HPDE6-E6E7 (cell line): Measurements from ENCODE around the gene RHOH.

ENCODE experiments used
- DNase-seq: peaks from one replicate; pipeline ENCODE4 v3.0.0; 2011; ENCODE audit warnings: missing footprints; ENCODE audit errors: extremely low spot score

RHOH gene

DNA sequence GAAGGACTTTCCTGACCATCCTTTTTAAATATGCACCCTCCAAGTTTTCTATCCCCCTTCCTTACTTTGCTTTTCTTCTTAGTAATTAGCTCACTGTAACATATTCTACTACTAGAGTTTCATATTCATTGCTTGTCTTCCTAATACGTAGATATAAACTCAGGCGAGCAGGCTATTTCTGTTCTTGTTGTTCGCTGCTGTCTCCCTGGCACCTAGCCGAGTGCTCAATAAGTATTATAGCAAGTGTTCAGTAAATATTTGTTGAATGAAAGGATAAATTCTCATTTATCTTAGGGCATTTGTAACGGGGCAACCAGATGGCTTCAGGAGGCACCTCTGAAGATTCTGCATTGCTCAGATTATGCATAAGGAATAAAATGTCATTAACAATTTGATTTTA is 6.8 kb upstream of the RHOH start:
- no peak for DNase-seq

DNA sequence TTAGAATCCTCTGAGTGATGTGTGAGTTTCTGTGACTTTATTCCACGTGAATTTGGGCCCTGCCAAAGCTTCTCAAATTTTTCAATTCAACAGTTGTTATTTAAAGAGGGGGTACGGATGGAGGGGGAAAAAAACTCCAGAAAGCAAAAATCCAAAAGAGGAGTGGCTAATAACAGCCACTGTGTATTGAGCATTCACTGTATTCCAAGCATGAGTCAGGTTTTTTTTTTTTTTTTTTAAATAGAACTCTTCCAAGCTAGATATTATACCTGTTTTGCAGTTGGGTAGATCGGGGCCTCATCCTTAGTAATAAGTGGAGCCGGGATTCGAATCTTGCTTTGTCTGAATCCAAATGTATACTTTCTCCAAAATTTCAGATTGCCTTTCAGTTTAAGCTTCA is 6.4 kb upstream of the RHOH start:
- DNase-seq: no peak

DNA sequence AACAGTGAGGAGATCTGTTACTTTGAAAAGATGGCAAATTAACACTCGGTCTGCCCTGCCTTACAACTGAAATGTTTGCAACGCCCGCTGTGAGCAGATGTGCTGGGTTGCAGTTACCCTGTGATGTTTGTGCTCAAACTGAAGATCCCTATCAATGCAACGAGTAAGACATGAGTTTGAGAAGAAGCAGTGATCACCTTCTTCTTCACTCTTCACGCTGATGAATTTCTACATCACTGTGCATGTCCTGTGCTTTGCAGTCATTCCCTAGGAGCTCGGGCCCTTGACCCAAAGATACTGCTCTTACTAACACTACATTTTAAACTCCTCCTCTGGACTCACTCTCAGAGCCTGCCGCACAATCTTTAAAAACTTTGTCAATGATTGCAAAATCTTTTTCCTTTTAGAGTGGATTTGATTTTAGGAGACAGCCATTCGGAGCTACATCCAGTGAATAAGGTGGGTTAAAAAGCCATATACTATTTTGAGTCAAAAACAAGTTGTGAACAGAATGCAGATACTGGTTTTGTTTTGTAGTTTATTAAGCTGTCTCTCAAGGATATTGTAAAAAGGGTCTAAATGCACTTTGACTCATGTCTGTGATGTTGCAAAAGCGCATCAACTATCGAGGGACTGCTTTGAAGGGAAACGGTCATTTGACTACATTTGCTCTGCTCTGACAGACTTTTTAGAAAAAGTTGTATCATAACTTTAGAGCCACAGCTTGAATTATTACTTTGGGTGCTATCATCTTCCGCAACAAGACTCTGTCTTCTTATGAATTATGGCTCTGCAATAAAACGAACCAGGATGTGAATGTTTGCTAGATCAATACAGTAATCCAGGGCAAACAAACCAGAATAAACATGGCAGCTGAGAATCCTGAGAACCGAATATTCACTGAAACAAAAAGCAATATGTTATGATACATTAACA is 5.7 kb upstream of the RHOH start:
- DNase-seq: no peak

DNA sequence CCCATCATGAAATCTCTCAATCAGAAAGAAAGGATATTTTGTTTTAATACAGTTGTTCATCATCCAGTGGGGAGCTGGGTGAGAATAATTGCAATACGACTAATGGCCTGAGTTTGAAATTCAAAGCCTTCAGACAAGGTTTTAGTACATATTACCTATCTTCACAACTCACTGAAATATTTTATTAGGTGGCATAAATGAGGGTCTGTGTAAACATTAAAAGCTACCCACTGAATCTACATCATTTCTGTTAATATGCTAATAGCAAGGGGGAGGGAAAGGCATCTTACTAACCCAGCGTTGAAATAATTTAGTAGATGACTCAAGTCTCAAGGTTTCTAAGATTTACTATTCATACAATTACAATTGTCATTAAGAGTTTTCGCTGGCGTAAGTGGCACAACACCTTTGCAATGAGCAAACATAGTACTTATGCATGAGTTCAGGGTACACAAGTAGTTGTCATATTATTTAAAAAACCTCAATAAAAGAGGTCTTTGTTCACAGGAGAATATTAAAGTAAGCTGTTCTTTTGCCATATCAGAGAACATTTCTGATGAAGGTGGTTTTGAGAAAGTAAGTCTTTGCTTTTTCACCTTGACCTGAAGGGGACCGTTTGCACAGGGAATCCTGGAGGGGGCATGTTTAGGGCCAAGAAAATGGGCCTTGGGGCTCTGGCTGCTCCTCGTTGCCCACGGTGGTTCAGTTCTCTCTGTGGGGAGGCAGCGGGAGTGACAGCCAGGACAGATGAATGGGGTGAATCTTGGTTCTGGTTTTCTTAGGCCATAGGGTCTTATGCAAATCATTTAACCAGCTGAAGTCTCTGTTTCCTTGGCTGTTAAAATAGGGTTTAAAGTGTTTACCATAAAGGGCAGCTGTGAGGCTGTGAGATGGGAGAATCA is 4.5 kb upstream of the RHOH start:
- no peak for DNase-seq

DNA sequence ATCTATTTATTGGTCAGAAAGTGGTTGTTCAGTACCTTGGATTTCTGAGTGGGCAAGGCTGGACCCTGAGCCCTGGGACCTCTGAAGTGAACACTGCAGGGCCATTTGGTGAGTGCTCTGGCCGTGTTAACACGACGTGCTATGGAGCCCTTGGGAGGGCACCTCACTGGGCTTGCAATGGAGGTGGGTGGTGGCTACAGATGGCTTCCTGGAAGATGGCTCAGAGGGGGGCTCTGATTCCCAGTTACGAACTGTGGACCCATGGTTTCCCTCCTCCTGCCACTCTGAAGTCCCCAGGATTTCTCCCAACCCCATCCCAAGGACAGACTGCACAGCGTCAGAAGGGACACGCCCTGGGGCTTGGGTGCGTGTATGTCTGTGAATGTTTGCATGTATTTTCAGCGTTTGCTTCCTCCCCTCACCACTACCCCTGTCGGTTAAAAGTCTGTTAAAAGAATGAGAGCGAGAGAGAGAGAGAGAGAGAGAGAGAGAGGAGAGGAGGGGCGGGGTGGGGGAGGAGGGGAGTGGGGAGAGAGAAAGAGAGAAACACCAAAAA is 3.7 kb upstream of the RHOH start:
- no peak for DNase-seq

DNA sequence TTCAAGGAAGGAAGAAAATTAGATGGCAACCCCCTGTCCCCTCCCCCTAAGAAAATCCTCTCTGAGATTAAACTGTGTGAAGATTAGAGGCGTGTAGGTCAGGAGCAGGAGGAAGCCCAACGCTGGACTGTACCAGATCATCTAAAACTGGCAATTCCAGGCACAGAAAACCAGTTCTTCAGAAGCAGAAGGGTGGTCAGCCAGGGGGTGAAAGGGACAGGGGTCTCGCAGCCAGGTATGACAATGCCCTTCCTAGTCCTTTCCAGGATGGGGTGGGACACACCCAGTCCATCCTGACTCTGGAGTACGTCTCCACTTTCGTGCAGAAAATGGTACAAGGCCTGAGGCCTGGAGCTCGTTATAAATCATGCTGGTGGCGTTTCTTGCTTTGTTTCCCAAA is 3.3 kb upstream of the RHOH start:
- DNase-seq: no peak

DNA sequence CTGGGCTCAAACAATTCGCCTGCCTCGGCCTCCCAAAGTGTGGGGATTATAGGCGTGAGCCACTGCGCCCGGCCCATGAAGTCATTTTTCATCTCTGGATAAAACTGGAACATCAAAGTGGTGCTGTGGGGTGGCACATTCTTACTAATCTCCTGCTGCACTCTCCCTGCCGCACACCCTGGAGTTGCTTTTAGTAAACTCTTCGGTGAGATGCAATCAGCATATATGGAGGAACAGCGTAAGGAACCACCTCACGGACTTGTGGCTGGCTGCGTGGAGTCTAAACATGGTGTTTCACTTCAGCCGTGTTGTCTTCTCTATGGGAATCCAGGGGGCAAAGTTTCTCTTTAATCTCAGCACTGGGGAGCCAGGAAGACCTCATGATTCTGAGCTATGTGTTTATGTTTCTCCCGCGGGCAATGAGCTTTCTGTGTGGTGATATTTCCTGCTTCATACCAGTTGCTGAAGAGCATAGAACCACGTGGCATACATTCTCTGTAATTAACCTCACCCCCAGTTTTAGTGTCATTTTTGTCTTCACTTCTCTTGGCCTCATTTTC is 2.1 kb upstream of the RHOH start:
- DNase-seq: no peak

DNA sequence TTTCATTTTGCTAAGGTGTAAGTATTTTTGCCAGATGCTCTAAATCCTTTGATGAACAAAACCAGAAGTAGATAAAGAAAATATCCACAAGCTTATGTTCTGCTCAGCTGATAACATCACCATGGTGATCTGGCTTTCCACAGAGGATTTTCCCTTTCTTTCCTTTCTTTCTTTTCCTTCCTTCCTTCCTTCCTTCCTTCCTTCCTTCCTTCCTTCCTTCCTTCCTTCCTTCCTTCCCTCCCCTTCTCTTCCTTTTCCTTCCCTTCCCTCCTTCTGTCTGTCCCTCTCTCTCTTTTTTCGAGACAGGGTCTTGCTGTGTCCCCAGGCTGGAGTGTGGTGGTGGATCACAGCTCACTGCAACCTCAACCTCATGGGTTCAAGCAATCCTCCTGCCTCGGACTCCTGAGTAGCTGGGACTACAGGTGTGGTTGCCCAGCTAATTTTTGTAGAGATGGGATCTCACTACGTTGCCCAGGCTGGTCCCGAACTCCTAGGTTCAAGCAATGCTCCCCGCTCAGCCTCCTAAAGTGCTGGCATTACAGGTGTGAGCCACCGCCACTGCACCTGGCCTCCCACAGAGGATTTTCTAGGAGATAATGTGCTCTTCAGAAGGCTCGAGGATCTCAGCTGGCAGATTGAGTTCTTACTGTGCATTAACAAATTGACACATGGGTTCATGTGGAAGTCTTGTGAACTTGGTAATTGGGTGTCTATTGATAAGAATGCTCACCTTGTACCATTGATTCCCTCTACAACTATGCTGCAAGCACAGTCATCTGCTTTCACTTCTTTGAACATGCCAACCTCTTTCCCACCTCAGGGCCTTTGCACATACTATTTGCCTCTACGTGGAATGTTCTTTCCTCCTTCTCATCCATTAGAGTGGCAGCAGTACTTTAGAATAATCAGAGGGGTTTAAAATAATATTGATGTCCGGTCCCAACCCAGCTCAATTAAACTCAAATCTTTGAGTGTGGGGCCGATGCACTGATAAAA is 1.4 kb upstream of the RHOH start:
- no peak for DNase-seq

DNA sequence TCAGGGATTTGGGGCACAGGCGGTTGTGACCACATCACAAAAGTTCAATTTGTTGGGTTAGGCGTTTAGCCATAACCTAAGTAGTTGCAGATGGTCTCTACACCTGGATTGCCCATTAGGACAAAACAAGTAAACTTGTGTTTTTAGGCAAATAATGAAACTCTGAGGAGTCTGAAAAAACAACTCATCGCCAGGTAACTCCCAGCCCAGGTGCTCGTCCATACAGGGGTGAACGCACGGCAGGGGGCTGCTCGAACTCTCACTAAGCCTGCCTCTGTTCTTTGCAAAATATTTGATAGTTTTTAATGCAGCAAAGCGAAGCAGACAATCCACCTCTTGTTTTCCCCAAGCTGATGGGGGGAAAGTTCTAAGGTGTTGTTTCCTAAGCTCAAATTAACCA is 559 bp upstream of the RHOH start:
- no peak for DNase-seq

DNA sequence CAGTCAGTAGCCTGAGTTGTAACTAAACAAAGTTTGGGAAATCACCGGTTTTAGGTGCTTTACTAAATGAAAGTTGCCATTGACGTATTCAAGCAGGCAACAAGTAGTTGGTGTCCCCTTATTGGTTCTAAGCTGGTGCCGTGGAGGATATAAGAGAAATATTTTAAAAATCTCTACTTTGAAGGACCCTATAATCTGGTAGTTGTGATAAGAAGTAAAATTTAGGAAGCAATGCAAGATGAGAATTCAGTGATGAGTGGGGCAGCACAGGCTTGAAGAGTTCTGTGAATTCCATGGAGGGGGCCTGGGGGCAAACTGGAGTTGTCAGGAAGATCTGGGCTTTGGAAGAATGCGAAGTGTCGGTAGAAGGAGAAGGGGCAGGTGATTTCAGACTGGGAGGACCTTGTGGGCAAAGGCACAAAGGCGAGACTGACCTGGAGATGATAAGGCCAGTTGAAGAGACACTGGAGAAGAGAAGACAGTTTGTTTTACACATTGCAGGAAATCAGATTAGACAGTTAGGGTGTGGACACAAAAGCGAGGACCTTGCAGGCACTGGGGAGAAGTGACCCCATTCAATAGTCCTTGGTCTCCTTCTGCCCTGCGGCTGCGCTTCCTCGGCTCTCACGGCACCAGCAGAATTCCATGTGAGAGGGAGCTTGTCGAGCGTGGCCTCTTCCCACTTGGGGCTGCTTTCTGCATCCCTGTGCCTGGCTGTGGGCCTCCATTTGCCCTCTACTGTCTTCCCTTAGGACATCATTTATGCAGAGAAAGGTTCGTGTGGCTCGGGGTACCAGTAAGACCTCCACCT is 1.3 kb downstream of the RHOH start:
- DNase-seq: no peak

DNA sequence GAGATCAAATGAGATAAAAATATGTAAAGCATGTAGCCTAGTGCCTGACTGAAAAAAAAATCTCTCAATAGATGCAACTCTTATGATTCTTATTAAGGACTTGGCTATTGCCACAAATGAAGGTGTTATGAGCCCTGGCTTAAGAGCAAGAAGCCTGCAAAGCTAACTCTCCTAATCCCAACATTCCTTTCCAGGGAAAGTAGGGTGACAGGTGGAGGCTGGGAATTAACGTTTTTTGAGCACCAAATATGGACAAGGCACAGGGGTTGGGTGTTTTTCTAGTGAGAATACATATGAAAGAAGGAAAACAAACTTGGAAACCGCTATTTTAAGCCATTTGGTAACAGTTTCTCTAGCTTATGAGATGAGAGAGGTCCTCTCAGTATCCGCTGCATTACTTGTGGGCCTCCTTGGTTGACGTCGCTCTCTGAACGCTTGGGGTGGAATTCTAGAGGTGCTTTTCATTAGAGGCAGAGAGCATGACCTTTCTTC is 2.4 kb downstream of the RHOH start:
- DNase-seq: no peak

DNA sequence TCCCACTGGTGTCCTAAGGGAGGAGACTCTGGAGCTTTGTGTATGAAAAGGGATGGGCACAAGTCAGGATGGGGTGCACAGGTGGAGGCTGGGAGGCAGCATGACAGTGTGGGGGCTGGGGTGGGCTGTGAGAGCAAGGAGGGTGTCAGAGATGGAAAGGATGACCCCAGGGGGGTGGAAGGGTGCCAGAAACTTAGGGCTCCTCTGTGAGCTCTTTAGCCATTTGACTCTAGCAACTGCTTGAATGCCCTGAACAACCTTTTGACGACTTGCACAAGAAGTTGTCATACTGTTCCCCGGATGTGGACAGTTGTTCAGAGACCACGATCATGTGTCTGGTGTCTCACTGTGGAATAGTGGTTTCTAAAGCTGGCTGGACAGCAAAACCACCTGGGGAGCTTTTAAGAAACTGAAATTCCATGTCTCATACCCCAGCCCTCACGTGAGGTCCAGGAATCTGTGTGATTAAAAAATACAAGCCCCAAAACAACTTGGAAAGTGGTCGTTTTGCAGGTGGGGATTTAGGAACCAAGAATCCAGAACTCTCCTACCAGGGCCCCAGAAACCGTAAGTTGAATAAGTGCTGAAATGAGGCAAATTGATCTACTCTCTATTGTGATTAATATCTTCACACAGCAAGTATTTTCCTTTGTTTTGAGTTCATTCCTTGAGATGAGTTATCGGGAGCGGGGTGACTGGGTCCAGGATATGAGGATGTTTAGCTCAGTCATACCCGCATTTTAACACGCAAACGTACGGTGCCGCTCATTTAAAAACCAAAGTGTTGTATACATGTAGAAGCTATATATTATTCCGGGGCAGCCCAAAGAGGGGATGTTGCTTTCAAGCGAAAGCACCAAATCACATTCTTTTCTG is 3.4 kb downstream of the RHOH start:
- DNase-seq: no peak

DNA sequence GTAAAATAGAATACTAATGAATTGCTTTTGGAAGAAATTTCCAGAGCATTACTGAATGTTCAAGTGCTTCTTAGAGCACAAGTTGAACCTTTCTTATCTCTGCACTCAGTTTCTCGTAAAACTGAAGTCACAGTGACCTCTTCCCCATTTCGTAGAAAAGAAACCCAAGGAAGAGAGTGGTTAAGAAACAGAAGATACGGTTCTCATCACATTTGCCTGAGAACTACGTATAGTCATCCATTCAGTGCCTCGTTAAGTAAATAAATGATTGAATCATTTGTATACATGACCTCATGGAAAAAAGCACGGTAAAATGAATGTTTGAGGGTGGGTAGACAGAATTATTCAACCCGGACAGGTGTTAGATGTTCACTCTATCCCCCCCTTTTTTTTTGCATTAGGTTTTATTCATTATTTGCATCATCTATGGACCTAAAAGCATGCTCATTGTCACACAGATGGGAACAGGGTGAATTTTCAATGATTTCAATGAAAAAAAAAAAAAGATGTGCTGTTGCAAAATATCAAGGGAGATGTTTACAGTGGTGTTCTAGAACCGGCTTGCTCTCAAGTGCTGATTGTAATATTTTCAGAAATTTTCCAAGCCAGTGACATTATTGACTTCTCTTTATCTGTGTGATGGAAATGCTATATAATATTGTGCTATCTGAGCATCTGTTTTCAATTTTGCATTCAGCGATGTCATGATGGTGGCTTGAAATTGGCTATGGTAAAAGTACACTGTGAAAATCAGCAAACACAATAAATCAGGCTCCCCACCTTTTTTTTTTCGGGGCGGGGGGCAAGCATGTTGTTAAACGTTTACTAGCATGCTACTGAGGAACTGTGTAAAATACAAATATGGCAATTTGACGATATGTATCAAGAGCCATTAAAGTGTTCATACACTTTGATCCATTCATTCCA is 4.3 kb downstream of the RHOH start:
- DNase-seq: no peak

DNA sequence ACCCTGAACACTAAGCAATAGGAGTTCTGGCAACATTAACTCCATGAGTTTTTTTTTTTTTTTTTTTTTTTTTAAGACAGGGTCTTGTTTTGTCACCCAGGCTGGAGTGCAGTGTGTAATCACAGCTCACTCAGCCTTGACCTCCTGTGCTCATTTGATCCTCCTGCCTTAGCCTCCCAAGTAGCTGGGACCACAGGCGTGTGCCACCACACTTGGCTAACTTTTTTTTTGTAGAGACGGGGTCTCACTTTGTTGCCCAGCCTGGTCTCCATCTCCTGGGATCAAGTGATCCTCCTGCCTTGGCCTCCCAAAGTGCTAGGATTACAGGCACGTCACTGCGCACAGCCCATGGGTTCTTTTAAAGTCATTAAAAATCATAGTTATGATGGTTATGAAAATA is 5.1 kb downstream of the RHOH start:
- DNase-seq: no peak

DNA sequence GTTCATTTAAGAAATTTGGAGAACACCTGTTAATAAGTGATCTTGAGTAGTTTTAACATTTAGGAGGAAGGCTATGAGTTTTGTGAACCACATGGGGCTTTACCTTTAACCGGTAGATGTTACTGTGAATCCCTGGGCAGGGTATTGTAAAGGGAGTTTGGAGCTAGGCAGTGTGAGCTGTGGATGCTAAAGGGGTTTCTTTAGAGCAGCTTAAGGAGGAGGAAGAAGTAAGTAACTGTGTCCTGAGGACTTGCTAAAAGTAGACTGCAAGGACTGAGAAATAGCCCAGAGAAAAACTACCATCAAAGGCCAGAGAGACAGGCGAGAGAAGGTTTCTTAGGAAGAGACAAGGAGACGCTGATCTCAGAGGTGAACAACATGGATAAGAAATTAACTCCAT is 5.6 kb downstream of the RHOH start:
- DNase-seq: no peak

DNA sequence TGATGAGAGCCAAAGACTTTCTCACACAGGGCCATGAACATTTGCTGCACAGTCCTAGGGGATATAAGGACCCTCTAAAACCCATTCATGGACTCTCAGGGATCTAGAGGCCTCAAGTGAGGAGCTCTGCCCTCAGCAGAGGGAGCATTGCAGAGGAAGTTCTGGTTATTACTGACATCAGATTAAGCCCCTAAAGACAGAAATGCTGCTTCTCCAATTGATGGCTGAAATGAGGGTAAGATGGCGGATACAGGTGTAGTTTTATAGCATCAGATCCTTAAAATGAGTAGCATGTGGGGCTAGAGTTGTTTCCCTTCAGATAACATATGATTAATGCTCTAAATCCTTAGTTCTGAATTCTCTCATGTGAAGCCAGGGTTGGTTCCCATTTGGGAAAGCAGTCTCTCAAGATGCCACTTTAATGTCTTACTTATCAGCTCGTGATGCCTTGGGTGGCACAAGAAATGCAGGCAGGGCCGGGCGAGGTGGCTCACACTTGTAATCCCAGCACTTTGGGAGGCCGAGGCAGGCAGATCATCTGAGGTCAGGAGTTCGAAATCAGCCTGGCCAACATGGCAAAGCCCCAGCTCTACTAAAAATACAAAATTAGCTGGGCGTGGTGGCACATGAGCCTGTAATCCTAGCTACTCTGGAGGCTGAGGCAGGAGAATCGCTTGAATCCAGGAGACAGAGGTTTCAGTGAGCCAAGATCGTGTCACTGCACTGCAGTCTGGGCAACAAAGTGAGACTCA is 7.9 kb downstream of the RHOH start:
- no peak for DNase-seq
